ENCODE results near the gene FGFR2. TPM values are rescaled to one million over a fixed set of nuclear protein-coding genes. Genes with fewer than 3 reads are reported as not detected.

FGFR2 gene
- polyA plus RNA-seq, 1 donor from 2014 or later = 14.8 TPM

GRCh38 chr10:121607310-121608055, 9.2 kb upstream of the FGFR2 start (continued):
- no peak for TF ChIP-seq EZH2 (IDR thresholded peaks at IDR 0.05; ENCODE audit: borderline replicate concordance, insufficient read depth, low read length, poor library complexity, severe bottlenecking)

- Histone ChIP-seq H3K9me3 (ENCODE audit: low read length) (no peaks in the 10 kb centered on the region), H3K27me3 (ENCODE audit: insufficient read depth, low read depth, low read length) (peaks cover 4% of the 10 kb centered on the region), H3K4me3 (ENCODE audit: low read length) (no peak overlapping the region), H3K36me3 (ENCODE audit: insufficient read depth, low read length) (no peaks in the 10 kb centered on the region), H3K79me2 (replicated peaks; ENCODE audit: insufficient read depth, low read length) (no peaks in the 10 kb centered on the region), H3K27ac (ENCODE audit: low read length) (no peak overlapping the region), H2AFZ (ENCODE audit: low read depth, low read length) (no peak overlapping the region), H3K9ac (ENCODE audit: low read length) (no peak overlapping the region), H3K4me2 (ENCODE audit: low read length) (no peak overlapping the region), H3F3A (ENCODE audit: insufficient read depth, low read length, poor library complexity, severe bottlenecking) (no peaks in the 10 kb centered on the region), H4K20me1 (ENCODE audit: insufficient read depth) (no peaks in the 10 kb centered on the region), H3K9me2 (ENCODE audit: insufficient read depth, low read length) (no peaks in the 10 kb centered on the region)
- TF ChIP-seq EP300 (conservative IDR thresholded peaks at IDR 0.05; ENCODE audit: poor library complexity, severe bottlenecking) = no peak
- no peak for TF ChIP-seq SMC3 (conservative IDR thresholded peaks at IDR 0.05; ENCODE audit: poor library complexity)
- no peak for TF ChIP-seq POLR2AphosphoS5 (IDR thresholded peaks at IDR 0.05)
- no peak for TF ChIP-seq TAF1 (IDR thresholded peaks at IDR 0.05; ENCODE audit: low read depth)
- TF ChIP-seq REST (IDR thresholded peaks at IDR 0.05; ENCODE audit: borderline replicate concordance) = no peak
- TF ChIP-seq MXI1 (conservative IDR thresholded peaks at IDR 0.05; ENCODE audit: poor library complexity, severe bottlenecking) = no peak
- TF ChIP-seq RAD21 (conservative IDR thresholded peaks at IDR 0.05) = no peak
- no peak for TF ChIP-seq CTCF (IDR thresholded peaks at IDR 0.05; ENCODE audit: poor library complexity, severe bottlenecking)
- no peak for TF ChIP-seq EZH2 (IDR thresholded peaks at IDR 0.05; ENCODE audit: borderline replicate concordance, insufficient read depth, low read length, poor library complexity, severe bottlenecking)
Measured at GRCh38 chr10:121605708-121606107, 7.5 kb upstream of the FGFR2 start.

GRCh38 chr10:121601458-121601857, 3.2 kb upstream of the FGFR2 start:
- no peaks in the 10 kb centered on the region for H3K9me3 ChIP-seq (ENCODE audit: low read length)
- H4K20me1 ChIP-seq (ENCODE audit: insufficient read depth) = no peaks in the 10 kb centered on the region
- TF ChIP-seq EZH2 (IDR thresholded peaks at IDR 0.05; ENCODE audit: borderline replicate concordance, insufficient read depth, low read length, poor library complexity, severe bottlenecking) (no peak), TAF1 (IDR thresholded peaks at IDR 0.05; ENCODE audit: low read depth) (no peak), RAD21 (conservative IDR thresholded peaks at IDR 0.05) (no peak), EP300 (conservative IDR thresholded peaks at IDR 0.05; ENCODE audit: poor library complexity, severe bottlenecking) (no peak), REST (IDR thresholded peaks at IDR 0.05; ENCODE audit: borderline replicate concordance) (no peak), CTCF (IDR thresholded peaks at IDR 0.05; ENCODE audit: poor library complexity, severe bottlenecking) (no peak), SMC3 (conservative IDR thresholded peaks at IDR 0.05; ENCODE audit: poor library complexity) (no peak), POLR2AphosphoS5 (IDR thresholded peaks at IDR 0.05) (no peak), MXI1 (conservative IDR thresholded peaks at IDR 0.05; ENCODE audit: poor library complexity, severe bottlenecking) (no peak)
- no peak overlapping the region for H3K9ac ChIP-seq (ENCODE audit: low read length)
- no peaks in the 10 kb centered on the region for H3K79me2 ChIP-seq (replicated peaks; ENCODE audit: insufficient read depth, low read length)
- peaks cover 24% of the 10 kb centered on the region for H3K27me3 ChIP-seq (ENCODE audit: insufficient read depth, low read depth, low read length)
- no peak overlapping the region for H2AFZ ChIP-seq (ENCODE audit: low read depth, low read length)
- H3F3A ChIP-seq (ENCODE audit: insufficient read depth, low read length, poor library complexity, severe bottlenecking) = no peaks in the 10 kb centered on the region
- H3K27ac ChIP-seq (ENCODE audit: low read length) = no peak overlapping the region
- no peak overlapping the region for H3K4me2 ChIP-seq (ENCODE audit: low read length)
- H3K4me3 ChIP-seq (ENCODE audit: low read length) = no peak overlapping the region
- H3K36me3 ChIP-seq (ENCODE audit: insufficient read depth, low read length) = no peaks in the 10 kb centered on the region
- no peaks in the 10 kb centered on the region for H3K9me2 ChIP-seq (ENCODE audit: insufficient read depth, low read length)
